Measurements from ENCODE around the gene NOL11.
"Not testable (repeated sequence)": the region's sequence is repeated elsewhere in the genome, so short reads cannot be mapped to it uniquely, and the experiment has no call there.

The NOL11 gene

GRCh38 chr17:67711916-67712315 is 5.8 kb upstream of the NOL11 start:
- no peak for DNase-seq

DNA sequence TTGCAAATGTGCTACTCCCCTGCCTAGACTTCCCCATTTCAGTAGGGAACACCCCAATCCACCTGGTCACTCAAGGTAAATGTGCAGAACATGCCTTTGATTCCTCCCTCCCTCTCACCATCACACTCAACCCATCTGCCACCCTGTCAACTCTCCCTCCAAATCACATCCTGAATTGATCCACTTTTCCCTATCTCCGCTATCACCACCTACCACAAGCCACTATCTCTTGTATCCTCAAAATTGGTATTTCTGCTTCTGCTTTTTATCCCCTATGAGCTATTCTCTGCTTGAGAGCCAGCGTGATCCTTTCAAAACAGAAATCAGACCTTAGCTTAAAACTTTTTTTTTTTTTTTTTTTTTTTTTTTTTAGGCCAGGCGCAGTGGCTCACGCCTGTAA is 5.4 kb upstream of the NOL11 start:
- no peak for DNase-seq

GRCh38 chr17:67713169-67713568 is 4.6 kb upstream of the NOL11 start:
- DNase-seq: no peak

DNA sequence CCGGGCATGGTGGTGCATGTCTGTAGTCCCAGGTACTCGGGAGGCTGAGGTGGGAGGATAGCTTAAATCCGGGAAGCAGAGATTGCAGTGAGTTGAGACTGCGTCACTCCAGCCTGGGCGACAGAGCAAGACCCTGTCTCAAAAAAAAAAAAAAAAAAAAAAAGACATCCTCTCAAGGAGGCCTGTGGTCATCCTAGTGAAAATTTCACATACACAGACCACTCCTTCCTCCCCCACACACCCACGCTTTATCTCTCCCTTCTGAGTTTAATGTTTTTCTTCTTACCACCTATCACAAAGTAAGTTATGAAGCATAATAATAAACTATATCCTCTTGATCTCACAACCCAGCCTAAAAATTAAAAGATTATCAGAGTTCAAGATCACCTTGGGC is 1.3 kb upstream of the NOL11 start:
- no peak for DNase-seq

GRCh38 chr17:67717192-67717623 is 528 bp upstream of the NOL11 start:
- no peak for DNase-seq

DNA sequence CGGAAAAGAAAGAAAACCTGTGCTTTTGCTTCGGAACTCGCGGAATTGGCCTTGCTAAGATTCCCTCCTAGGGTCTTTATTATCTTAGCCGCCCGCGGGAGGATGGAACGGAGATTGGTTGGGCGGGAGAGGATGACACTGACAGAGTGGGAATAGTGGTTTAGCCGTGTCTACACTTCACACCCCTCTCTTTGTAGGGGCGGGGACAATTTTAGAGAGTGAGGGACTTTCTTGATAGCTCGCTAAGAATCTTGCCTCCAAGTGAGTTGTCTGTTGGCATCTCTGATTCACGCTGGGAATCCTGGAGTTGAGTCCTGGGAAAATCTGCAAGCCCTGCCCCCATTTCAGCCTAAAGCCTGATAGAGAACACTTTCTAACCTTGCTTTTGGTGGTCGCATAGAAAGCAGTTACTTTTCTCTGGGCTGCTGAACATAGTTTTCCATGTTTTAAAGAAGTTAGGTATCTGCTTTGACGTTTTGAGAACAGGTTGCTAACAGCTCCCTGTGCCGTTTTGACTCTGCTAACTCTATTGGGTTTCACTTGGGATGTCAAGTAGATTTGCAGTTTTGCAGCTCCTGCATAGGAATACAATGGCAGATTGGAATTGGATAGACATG is 697 bp downstream of the NOL11 start:
- peak; percentile 64 for DNase-seq

- DNase-seq: no peak
Measured at GRCh38 chr17:67725373-67725791, 7.6 kb downstream of the NOL11 start.

GRCh38 chr17:67725807-67726206 is 8.1 kb downstream of the NOL11 start:
- no peak for DNase-seq

DNA sequence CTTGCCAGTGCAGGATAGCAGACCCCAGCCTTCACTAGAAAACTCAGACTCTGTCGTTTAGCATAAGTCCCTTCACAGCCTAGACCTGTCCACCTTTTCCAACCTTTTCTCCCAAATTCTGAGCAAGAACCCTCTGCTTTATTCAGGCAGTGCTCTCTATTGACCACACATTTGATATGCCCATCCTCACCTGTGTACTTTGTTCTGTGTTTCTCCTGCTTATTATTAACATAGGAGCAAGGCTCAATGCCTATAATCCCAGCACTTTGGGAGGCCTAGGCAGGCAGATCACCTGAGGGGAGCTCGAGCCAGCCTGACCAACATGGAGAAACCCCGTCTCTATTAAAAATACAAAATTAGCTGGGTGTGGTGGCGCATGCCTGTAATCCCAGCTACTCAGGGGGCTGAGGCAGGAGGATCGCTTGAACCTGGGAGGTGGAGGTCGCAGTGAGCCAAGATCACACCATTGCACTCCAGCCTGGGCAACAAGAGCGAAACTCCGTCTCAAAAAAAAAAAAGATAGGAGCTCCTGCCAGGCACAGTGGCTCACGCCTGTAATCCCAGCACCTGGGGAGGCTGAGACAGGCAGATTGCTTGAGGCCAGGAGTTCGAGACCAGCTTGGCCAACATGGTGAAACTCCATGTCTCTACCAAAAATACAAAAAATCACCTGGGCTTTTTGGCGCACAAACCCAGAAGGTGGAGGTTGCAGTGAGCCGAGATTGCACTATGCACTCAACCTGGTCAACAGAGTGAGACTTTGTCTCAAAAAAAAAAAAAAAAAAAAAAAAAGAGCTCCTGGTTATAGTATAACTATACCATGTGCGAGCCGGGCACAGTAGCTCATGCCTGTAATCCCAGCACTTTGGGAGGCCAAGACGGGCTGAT is 9.7 kb downstream of the NOL11 start:
- not testable (repeated sequence) for DNase-seq

DNA sequence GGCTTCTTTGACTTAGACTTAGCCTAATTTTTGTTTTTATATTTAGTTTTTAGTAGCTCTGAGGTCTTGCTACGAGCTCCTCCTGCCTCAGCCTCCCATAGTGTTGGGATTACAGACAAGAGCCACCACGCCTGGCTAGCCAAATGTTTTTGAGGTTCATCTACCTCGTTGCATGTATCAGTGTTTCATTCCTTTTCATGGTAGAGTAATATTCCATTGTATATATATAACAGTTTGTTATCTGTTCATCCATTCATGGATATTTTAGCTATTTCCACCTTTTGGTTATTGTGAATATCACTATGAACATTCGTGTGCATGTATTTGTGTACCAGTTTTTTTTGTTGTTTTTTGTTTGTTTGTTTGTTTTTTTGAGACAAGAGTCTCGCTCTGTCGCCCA is 12.2 kb downstream of the NOL11 start:
- DNase-seq: no peak

- DNase-seq: no peak
Measured at GRCh38 chr17:67730731-67731130, 13.0 kb downstream of the NOL11 start.

DNA sequence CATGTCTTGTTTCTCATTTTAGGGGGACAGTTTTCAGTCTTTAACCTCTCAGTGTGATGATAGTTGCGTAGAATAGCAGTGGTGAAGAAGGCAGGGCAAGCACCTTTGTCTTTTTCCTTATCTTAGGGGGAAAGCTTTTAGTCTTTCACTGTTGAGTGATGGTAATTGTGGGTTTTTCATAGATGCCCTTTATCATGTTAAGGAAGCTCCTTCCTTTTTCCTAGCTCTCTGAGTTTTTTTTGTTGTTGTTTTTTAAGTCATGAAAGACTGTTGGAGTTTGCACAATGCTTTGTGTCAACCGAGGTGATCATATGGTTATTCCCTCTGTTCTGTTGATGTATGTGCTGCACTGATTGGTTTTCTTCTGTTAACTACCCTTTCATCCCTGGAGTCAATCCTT is 15.7 kb downstream of the NOL11 start:
- DNase-seq: no peak

DNA sequence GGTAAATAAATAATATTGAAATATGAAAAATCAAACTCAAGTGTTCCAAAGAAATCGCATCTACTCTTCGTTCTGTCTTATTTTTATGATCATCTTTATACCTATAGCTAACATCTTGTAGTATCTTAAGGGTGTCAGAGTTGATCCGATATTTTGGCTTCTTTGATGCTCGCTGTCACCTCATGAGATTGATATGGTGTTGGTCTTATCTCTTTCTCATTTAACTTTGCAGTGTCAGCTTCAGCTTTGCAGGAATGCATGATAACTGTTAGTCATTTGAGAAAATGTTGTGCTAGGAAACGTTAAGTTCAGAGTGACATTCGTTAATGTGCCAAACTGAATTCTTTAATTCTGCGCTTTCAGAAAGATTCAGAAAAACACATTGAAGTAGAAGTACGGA is 19.4 kb downstream of the NOL11 start:
- no peak for DNase-seq

DNA sequence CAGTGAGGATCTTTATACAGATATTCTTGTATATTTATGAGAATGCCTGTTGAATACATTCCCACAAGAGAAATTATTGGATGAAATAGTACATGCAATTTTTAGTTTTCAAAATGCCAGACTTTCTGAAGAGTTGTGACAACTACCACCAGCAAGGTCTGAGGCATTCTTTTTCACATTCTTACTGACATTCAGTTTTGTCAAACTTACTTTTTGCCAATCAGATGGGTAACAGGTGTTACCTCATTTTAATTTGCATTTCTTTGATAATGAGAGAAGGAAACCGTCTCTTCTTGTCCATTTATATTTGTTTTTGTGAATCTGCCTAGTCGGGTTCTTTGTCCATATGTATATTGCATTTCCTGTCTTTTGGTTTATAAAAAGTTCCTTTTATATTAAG is 24.3 kb downstream of the NOL11 start:
- no peak for DNase-seq

DNA sequence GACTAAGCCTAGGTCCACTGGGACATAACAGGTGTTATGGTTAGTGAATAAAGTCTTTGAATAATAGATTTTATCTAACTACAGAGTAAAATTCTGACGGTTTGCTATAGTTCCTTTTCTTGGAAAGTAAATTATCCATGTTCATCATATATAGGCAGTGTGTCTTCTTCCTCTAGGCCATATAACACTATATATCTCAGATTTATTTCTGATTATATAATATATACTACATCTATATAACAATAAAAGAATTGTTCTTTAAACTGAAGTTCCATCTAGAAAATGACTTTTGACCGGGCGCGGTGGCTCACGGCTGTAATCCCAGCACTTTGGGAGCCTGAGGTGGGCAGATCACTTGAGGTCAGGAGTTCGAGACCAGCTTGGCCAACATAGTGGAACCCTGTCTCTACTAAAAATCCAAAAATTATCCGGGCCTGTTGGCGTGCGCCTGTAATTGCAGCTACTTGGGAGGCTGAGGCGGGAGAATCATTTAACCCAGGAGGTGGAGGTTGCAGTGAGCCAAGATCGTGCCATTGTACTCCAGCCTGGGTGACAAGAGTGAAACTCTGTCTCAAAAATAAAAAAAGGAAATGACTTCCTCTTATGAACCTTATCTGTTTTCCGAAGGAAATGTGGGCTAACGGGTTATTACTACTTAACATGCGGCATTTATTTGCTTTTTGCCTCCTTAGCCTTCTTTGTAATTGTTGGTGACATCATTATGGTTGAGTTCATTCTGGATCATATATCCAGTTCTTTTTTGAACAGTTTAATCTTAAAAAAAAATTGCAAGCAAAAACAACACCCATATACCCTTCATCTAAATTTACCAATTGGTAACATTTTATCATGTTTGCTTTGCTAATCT is 29.2 kb downstream of the NOL11 start:
- no peak for DNase-seq

DNA sequence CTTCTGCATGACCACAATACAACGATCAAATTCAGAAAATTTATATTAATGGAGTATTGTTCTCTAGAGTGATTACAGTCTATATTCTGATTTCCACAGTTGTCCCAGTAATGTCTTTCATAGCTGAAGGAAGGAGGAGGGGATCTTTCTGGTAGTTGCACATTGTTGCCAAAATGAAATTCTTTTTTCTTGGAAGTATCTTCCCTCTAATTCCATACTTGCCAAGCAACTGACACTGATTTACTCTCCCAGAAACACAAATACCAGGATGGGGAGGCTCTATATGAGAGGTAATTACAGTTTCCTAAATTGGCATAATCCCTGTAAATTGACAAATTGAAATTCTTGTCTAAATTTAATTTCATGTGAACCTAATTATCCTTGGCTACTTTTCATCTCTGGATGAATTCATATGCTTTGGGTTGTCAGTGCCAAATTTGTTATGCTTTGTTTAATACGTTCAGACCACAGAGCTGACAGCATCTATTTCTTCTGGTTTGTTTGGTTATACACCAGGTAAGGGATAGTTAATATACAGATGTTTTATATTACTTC is 30.0 kb downstream of the NOL11 start:
- no peak for DNase-seq

GRCh38 chr17:67750067-67750466 is 32.3 kb downstream of the NOL11 start:
- no peak for DNase-seq

DNA sequence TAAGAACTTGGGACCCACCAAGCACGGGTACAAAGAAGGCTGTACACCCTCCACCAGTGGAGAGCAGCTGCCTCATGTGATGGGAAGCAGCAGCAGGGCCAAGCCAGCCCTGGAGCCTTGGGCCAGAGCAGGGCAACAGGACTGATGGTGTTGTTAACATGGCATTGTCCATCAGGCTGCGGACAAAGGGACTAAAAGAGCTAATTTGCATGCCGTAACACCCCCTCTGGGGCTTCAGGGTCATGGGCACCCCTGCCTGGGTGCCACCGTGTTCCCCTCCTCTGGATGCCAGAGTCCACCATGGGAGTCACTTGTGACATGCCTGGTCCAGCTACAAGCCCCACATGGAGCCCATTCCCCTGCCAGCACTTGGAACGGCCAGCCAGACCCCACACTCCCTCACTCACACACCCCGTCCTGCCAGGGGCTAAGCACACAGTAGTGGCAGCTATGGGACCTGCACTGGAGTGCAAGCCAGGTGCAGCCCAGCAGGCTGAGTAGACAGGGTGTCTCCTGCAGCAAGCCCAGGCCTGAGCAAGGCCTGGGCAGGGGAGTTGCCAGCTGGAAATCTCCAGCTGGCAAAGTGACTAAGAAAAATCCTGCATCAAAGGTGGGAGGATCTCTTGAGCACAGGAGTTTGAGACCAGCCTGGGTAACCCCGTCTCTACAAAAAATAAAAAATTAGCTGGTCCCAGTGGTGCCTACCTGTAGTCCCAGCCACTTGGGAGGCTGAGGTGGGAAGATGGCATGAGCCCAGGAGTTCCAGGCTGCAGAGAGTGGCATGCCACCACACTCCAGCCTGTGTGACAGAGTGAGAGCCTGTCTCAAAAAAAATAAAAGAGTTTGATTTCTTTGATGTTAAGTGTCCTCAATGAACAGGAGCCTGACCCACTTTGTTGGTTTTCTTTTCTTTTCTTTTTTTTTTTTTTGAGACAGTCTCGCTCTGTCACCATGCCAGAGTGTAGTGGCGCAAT is 33.7 kb downstream of the NOL11 start:
- DNase-seq: peak; percentile 19

GRCh38 chr17:67752160-67752559 is 34.4 kb downstream of the NOL11 start:
- not testable (repeated sequence) for DNase-seq

- no peak for DNase-seq
Measured at GRCh38 chr17:67753026-67753425, 35.3 kb downstream of the NOL11 start.

GRCh38 chr17:67754001-67754400 is 36.3 kb downstream of the NOL11 start:
- DNase-seq: no peak

DNA sequence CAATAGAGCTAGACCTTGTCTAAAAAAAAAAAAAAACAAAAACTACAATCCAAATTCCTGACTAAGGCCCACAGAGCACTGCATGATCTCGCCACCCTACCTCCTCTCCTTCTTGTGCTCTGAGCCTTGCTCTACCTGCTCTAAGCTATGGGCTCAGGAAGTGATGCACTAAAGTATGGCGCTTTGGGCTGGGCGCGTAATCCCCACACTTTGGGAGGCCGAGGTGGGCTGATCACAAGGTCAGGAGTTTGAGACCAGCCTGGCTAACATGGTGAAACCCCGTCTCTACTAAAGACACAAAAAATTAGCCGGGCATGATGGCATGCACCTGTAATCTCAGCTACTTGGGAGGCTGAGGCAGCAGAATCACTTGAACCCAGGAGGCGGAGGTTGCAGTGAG is 37.0 kb downstream of the NOL11 start:
- not testable (repeated sequence) for DNase-seq
